Spinal cord (tissue), 10 donors: ENCODE data around the gene MRRF. TPM values are rescaled to one million over a fixed set of nuclear protein-coding genes. Genes with fewer than 3 reads are reported as not detected.

Source experiments
- DNase-seq, 6 donors: peaks; one replicate each; pipeline versions ENCODE4 v3.0.0 to v3.0.0-alpha.2; 2013 to 2015; ENCODE audit warnings: low spot score in 6 of 6, low read depth in 4 of 6
- H3K27ac ChIP-seq: one replicate; pipeline ENCODE4 v1.5.1; 2013; ENCODE audit warnings: low read depth, low read length, control low read depth
- H3K27me3 ChIP-seq: one replicate; pipeline ENCODE4 v1.6.1; 2013; ENCODE audit warnings: low read length; ENCODE audit not compliant: control insufficient read depth, insufficient read depth
- H3K36me3 ChIP-seq: one replicate; pipeline ENCODE4 v1.6.1; 2013; ENCODE audit warnings: low read length; ENCODE audit not compliant: control insufficient read depth, insufficient read depth
- H3K4me1 ChIP-seq: one replicate; pipeline ENCODE4 v1.6.1; 2013; ENCODE audit warnings: low read length; ENCODE audit not compliant: control insufficient read depth, insufficient read depth
- H3K4me3 ChIP-seq: one replicate; pipeline ENCODE4 v1.5.1; 2013; ENCODE audit warnings: low read depth, low read length, control low read depth
- H3K9me3 ChIP-seq: one replicate; pipeline ENCODE4 v1.6.1; 2013; ENCODE audit warnings: low read length; ENCODE audit not compliant: control insufficient read depth, insufficient read depth
- WGBS: methylation state at CpG from one replicate; pipeline ENCODE4 v1.1.5; 2013; ENCODE audit warnings: missing lambda C conversion rate; ENCODE audit not compliant: insufficient coverage; 5-methylcytosine and 5-hydroxymethylcytosine counted together
- polyA plus RNA-seq, 2 donors: library from polyadenylated mRNA; unstranded; fragments of 120-200 nt; gene quantifications; one replicate each; pipeline ENCODE4 v1.2.1, GENCODE V29; 2013; ENCODE audit not compliant: insufficient read length in 2 of 2
- small RNA-seq: library from RNA; depleted of rRNA; stranded (forward); fragments of <200 nt; gene quantifications from one replicate; pipeline ENCODE3, GENCODE V24; 2014; ENCODE audit warnings: low replicate concordance
- total RNA-seq, 2 donors: library from RNA; depleted of rRNA in 1 of 2; stranded (reverse); fragments of 120-200 nt in 1 of 2; fragments of >200 nt in 1 of 2; gene quantifications; one replicate each; pipeline versions ENCODE4 v1.2.3 to v1.2.4, GENCODE V29; 2013 to 2014
- donor health status: healthy.

MRRF gene
- total and polyA plus RNA-seq, 4 donors, result 23.5 to 31.6 (median 27.8) TPM

GRCh38 chr9:122380293-122380692, 115.6 kb downstream of the MRRF start:
- Histone ChIP-seq H3K27me3 (no peaks in the 10 kb centered on the region), H3K4me1 (peaks cover 22% of the 10 kb centered on the region), H3K27ac (no peak overlapping the region), H3K4me3 (no peak overlapping the region), H3K9me3 (no peaks in the 10 kb centered on the region), H3K36me3 (no peaks in the 10 kb centered on the region)
- no CpG with 5 or more reads among the region's 4 CpGs for whole genome bisulfite sequencing
- DNase-seq, result no peak

Small RNAs within 50 kb of the gene (small RNA-seq; reads per million reads assigned to genes)
- gene AL162424.1, result not detected

Other genes with a start within 250 kb of the MRRF start
- 10 to 100 TPM; 12.3 to 17.1 TPM for gene TTLL11, start 171.6 kb upstream of the MRRF start, total RNA-seq
- gene TTLL11, start 171.6 kb upstream of the MRRF start, polyA plus RNA-seq, result 10 to 100 TPM; 21.0 to 21.1 TPM
- gene NDUFA8, start 105.1 kb upstream of the MRRF start, total RNA-seq, result 10 to 100 TPM; 46.0 to 59.4 TPM
- 100 to 1,000 TPM; 109 to 114 TPM for gene NDUFA8, start 105.1 kb upstream of the MRRF start, polyA plus RNA-seq
- gene MORN5, start 105.0 kb upstream of the MRRF start, total RNA-seq, result 10 to 100 TPM in 1 of 2 donors, 1 to 10 TPM in 1; 5.8 to 18.7 TPM
- gene MORN5, start 105.0 kb upstream of the MRRF start, polyA plus RNA-seq, result 1 to 10 TPM; 7.5 to 7.9 TPM
- 1 to 10 TPM in 1 of 2 donors, under 1 TPM in 1; 0.99 to 5.1 TPM for gene LHX6, start 35.9 kb upstream of the MRRF start, total RNA-seq
- gene LHX6, start 35.9 kb upstream of the MRRF start, polyA plus RNA-seq, result 1 to 10 TPM; 3.2 to 3.3 TPM
- 10 to 100 TPM; 14.4 to 21.2 TPM for gene RBM18, start within 50 bp of the MRRF start, total RNA-seq
- 10 to 100 TPM; 29.5 to 32.7 TPM for gene RBM18, start within 50 bp of the MRRF start, polyA plus RNA-seq
- 1 to 10 TPM; 3.1 to 4.0 TPM for gene PTGS1, start 106.1 kb downstream of the MRRF start, total RNA-seq
- gene PTGS1, start 106.1 kb downstream of the MRRF start, polyA plus RNA-seq, result 1 to 10 TPM; 3.0 to 5.6 TPM
- not detected for gene OR1J1, start 213.0 kb downstream of the MRRF start, total RNA-seq
- gene OR1J1, start 213.0 kb downstream of the MRRF start, polyA plus RNA-seq, result not detected
- gene OR1J2, start 245.9 kb downstream of the MRRF start, total RNA-seq, result not detected
- gene OR1J2, start 245.9 kb downstream of the MRRF start, polyA plus RNA-seq, result not detected